ENCODE measurements around the gene ASZ1. TPM values are rescaled to one million over a fixed set of nuclear protein-coding genes. Genes with fewer than 3 reads are reported as not detected.

ASZ1 gene, protein sequence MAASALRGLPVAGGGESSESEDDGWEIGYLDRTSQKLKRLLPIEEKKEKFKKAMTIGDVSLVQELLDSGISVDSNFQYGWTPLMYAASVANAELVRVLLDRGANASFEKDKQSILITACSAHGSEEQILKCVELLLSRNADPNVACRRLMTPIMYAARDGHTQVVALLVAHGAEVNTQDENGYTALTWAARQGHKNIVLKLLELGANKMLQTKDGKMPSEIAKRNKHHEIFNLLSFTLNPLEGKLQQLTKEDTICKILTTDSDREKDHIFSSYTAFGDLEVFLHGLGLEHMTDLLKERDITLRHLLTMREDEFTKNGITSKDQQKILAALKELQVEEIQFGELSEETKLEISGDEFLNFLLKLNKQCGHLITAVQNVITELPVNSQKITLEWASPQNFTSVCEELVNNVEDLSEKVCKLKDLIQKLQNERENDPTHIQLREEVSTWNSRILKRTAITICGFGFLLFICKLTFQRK
- total RNA-seq (not detected), polyA plus RNA-seq (not detected)
- long read RNA-seq, donor 1 = 0 reads
- long read RNA-seq, donor 2, transcript ASZ1-201 (13 exons, 1,865 nt) = major isoform, 7 of 7 reads
- long read RNA-seq, donor 2, partial matches to known transcripts = 0 of 7 reads
- long read RNA-seq, donor 2, other reads (novel, unspliced or antisense) = 0 of 7 reads
- long read RNA-seq, donor 3 = 0 reads

DNA sequence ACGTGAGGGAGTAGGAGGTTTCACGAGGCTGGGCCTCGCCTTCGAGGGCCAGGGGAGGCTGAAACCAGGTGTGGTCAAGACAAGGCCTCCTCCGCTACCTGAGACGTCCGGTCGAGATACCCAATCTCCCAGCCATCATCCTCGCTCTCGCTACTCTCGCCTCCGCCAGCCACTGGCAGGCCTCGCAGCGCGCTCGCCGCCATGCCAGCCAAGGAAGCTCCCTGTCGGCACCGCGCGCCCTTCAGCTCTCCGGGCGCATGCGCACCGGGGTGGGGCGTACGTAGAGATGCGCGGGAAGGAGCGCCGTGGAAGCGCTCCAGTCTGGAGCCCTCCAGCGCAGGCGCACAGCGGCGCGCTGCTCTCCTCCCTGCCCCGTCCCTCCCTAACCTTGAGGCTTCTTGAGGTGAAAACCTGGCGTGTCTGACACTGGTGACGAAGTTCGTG lies at the start of gene ASZ1:
Gene ASZ1, minus strand, starts transcription at position 236 of the 444 bp plus-strand sequence. Its CDS starts 33 bp downstream, at position 203.
- H3K27me3 ChIP-seq = no peaks in the 10 kb centered on the region
- no peaks in the 10 kb centered on the region for H3K9me3 ChIP-seq
- WGBS, 3 donors = 84 to 91% (median 90%) methylated on average over 41 of the region's 41 CpGs
- no peak within 1 kb of the TSS for H3K27ac ChIP-seq
- TF ChIP-seq POLR2A (IDR thresholded peaks at IDR 0.05) (no peak), EP300 (IDR thresholded peaks at IDR 0.05) (no peak)
- TF ChIP-seq, protein P1, sequence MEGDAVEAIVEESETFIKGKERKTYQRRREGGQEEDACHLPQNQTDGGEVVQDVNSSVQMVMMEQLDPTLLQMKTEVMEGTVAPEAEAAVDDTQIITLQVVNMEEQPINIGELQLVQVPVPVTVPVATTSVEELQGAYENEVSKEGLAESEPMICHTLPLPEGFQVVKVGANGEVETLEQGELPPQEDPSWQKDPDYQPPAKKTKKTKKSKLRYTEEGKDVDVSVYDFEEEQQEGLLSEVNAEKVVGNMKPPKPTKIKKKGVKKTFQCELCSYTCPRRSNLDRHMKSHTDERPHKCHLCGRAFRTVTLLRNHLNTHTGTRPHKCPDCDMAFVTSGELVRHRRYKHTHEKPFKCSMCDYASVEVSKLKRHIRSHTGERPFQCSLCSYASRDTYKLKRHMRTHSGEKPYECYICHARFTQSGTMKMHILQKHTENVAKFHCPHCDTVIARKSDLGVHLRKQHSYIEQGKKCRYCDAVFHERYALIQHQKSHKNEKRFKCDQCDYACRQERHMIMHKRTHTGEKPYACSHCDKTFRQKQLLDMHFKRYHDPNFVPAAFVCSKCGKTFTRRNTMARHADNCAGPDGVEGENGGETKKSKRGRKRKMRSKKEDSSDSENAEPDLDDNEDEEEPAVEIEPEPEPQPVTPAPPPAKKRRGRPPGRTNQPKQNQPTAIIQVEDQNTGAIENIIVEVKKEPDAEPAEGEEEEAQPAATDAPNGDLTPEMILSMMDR (IDR thresholded peaks at IDR 0.05) = no peak
- intact Hi-C loops (cut with DNase I) = no loop called here
- no peaks in the 10 kb centered on the region for H3K36me3 ChIP-seq
- no peak within 1 kb of the TSS for H3K4me3 ChIP-seq
- DNase-seq = no peak
- H3K4me1 ChIP-seq (ENCODE audit: insufficient read depth) = no peaks in the 10 kb centered on the region

DNA sequence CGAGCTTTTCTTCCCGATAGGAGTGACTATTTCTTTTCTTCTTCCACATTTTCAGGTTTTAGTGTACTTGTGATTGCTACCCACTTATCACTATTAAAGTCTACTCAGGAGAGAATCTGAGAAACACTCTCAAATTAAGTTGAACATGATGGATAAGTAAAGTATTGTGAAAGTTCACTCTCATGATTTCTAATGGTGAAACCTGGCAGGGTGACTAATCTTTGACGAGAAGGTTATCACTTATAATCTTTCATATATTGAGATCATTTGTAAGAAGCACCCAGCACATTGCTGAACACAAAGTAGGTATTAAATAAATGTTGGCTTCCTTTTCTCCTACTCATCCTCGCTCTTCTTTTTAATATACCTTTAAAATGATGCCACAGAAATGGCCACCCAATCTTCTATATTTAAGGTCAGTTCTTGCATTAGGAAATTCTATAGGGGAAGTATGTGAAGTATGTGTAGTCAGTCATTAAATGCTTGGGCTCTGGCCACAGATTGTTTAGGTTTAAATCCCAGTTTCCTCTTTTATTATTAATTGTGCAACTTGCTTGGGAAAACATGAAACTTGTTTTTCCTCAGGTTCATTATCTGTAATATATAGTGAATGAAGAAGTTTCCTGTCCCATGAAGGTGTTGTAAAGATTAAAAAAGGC lies 49.4 kb upstream of the ASZ1 start:
- H3K4me3 ChIP-seq = no peak overlapping the region
- 75 to 86% (median 75%) methylated on average over 4 of the region's 4 CpGs for WGBS, 3 donors
- TF ChIP-seq EP300 (IDR thresholded peaks at IDR 0.05) (no peak), POLR2A (IDR thresholded peaks at IDR 0.05) (no peak)
- TF ChIP-seq, protein P1 (IDR thresholded peaks at IDR 0.05) = no peak
- no peaks in the 10 kb centered on the region for H3K36me3 ChIP-seq
- DNase-seq = no peak
- H3K27ac ChIP-seq = no peak overlapping the region
- H3K4me1 ChIP-seq (ENCODE audit: insufficient read depth) = no peaks in the 10 kb centered on the region
- intact Hi-C loops (cut with DNase I) = no loop called here
- H3K27me3 ChIP-seq = no peaks in the 10 kb centered on the region
- H3K9me3 ChIP-seq = no peaks in the 10 kb centered on the region

DNA sequence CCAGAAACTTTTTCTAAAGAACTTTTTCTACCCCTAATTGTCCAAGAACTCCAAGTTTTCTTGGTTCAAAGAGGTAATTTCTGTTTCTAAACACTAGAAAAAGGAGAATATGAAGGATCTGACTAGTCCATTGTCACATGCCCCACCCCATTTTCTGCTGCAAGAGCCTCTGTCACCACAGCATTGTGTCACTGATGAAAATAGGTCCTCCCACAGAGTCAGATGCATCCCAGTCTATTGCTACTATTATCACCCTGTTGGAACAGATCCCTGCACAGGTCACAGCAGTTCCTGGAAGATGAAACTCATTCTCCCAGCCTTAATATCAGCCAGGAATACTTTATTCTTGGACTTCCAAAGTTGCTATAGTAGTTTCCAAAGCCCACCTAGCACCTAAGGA lies 45.0 kb upstream of the ASZ1 start:
- H3K9me3 ChIP-seq = no peaks in the 10 kb centered on the region
- H3K27ac ChIP-seq = no peak overlapping the region
- no peak overlapping the region for H3K4me3 ChIP-seq
- H3K36me3 ChIP-seq = no peaks in the 10 kb centered on the region
- intact Hi-C loops (cut with DNase I) = no loop called here
- TF ChIP-seq, protein P1 (IDR thresholded peaks at IDR 0.05) = no peak
- no peak for TF ChIP-seq EP300 (IDR thresholded peaks at IDR 0.05)
- TF ChIP-seq POLR2A (IDR thresholded peaks at IDR 0.05) = no peak
- no peaks in the 10 kb centered on the region for H3K27me3 ChIP-seq
- H3K4me1 ChIP-seq (ENCODE audit: insufficient read depth) = no peaks in the 10 kb centered on the region
- DNase-seq = no peak

DNA sequence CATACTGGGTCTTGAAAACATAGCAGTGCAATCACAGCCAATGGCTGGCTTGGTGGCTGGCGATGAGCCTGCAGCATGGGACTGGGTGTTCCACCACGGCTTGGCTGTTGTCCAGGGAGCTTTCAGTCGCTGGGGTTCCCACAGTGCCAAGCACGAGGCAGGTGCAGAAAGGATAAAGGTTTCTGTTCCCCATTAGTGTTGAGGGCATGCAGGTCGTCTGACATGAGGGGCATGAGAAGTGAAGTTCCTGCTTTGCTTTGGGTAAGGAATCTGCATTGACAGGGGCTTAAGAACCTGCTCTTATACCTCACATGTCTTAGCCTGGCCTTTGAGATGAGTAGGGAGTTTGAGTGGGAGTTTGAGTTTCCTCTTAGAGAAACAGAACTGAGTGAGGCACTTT lies 43.5 kb upstream of the ASZ1 start:
- Histone ChIP-seq H3K4me3 (no peak overlapping the region), H3K4me1 (ENCODE audit: insufficient read depth) (no peaks in the 10 kb centered on the region), H3K27me3 (no peaks in the 10 kb centered on the region), H3K27ac (no peak overlapping the region), H3K9me3 (no peaks in the 10 kb centered on the region), H3K36me3 (no peaks in the 10 kb centered on the region)
- no peak for DNase-seq
- no peak for TF ChIP-seq EP300 (IDR thresholded peaks at IDR 0.05)
- TF ChIP-seq, protein P1 (IDR thresholded peaks at IDR 0.05) = no peak
- TF ChIP-seq POLR2A (IDR thresholded peaks at IDR 0.05) = no peak
- WGBS, 3 donors = 65 to 68% (median 68%) methylated on average over 5 of the region's 5 CpGs
- intact Hi-C loops (cut with DNase I) = no loop called here
